Fibroblast of the aortic adventitia (primary cell): ENCODE measurements around the gene SRCAP. TPM values are rescaled to one million over a fixed set of nuclear protein-coding genes. Genes with fewer than 3 reads are reported as not detected.

Experiments
- DNase-seq: peaks from one replicate; pipeline ENCODE4 v3.0.0-alpha.2; 2010; ENCODE audit warnings: low read depth
- H3K4me3 ChIP-seq: 2 replicates; pipeline ENCODE4 v1.5.1; 2011; ENCODE audit warnings: low read depth, mild to moderate bottlenecking, control low read depth, low read length, moderate library complexity
- CTCF ChIP-seq: IDR thresholded peaks from 2 replicates; pipeline ENCODE4 v1.5.1; 2011; ENCODE audit warnings: mild to moderate bottlenecking, low read length, control low read depth, inconsistent platforms; ENCODE audit not compliant: insufficient read depth
- total RNA-seq: library from RNA; depleted of rRNA; stranded (reverse); fragments of >200 nt; gene quantifications from 2 replicates; pipeline ENCODE4 v1.2.3, GENCODE V29; 2012; ENCODE audit warnings: low replicate concordance

Gene SRCAP
- total RNA-seq, 1 donor: 21.9 TPM

DNA sequence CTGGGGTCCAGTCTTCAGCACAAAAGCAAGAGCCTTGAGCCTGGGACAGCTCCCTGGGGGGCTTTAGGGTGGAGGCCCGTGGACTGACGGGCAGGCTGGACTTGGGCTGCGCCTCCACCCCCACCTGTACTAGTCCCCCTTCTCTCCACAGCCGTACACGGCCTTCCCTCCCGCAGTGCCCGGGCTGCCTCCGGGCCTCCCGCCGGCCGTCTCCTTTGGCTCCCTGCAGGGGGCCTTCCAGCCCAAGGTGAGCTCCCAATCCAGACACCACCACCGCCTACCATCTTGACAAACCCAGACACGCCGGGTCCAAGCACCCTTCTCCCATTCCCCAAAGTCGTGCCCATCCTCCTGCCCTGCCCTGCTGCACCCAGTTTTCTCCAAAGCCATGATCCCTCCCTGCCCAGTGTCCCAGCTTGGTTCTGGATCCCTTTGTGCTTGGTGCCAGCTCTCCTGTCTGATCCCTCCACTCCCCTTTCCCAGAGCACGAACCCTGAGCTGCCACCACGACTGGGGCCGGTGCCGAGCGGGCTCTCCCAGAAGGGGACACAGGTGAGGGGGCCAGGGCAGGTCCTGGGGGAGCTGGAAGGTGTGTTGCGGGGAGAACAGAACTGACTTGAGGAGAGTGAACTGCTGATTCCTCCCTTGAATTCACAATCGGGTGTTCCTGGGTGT is 33.7 kb upstream of the SRCAP start:
- H3K4me3 ChIP-seq: no peak overlapping the region
- no peak for DNase-seq
- no peak for TF ChIP-seq CTCF

DNA sequence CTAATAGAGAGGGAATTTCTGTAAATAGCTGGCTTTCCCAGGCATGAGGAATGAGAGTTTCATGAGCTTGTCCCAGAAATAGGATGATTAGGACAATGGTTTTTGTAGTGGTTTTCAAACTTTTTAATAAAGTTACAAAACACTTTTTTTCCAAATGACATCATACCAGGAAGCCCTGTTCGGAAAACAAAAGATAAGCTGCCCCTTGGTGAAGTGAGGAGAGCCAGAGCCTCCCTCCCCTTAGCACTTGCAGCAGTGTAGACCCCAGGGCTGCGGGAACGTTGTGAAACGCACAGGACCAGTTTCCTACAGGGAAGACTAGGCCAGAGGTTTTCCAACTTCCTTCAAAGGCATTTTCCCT is 33.2 kb upstream of the SRCAP start:
- no peak overlapping the region for H3K4me3 ChIP-seq
- no peak for TF ChIP-seq CTCF
- no peak for DNase-seq

DNA sequence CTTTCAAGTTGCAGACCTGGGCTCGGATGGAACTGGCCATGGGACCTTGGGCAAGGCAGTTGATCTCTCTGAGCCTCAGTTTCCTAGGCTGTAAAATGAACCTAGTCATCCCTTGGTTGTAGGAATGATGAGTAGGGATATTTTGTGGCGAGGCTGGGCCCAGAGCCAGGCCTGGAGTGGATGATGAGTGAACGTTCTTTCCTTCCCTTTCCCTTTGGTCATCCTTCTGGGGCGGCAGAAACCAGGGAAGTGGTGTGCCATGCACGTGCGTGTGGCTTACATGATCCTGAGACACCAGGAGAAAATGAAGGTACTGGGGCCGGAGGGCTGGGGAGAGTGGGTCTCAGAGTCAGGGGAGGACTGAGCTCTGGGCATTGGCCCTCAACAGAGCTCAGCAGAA is 32.3 kb upstream of the SRCAP start:
- no peak for TF ChIP-seq CTCF
- DNase-seq: no peak
- H3K4me3 ChIP-seq: no peak overlapping the region

- no peak for DNase-seq
- no peak overlapping the region for H3K4me3 ChIP-seq
- no peak for TF ChIP-seq CTCF
These were observed 31.5 kb upstream of the SRCAP start for GRCh38 chr16:30667361-30667905.

DNA sequence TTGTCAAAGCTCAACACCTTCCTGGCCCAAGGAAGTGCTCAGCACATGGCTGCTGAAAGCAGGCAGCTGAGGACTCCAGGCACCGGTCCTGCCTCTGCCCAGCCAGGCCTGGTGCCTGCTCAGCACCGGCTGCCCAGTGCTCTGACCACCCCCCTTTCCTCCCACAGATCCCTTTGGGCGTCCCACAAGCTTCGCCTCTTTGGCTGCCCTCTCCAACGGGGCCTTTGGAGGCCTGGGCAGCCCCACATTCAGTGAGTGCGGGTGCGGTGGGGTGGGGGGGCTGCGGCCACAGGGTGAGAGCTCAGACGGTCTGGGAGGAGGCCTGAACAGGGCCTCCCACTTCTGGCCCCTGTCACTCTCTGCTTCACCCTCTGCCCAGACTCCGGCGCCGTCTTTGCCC is 30.6 kb upstream of the SRCAP start:
- no peak for TF ChIP-seq CTCF
- no peak for DNase-seq

DNA sequence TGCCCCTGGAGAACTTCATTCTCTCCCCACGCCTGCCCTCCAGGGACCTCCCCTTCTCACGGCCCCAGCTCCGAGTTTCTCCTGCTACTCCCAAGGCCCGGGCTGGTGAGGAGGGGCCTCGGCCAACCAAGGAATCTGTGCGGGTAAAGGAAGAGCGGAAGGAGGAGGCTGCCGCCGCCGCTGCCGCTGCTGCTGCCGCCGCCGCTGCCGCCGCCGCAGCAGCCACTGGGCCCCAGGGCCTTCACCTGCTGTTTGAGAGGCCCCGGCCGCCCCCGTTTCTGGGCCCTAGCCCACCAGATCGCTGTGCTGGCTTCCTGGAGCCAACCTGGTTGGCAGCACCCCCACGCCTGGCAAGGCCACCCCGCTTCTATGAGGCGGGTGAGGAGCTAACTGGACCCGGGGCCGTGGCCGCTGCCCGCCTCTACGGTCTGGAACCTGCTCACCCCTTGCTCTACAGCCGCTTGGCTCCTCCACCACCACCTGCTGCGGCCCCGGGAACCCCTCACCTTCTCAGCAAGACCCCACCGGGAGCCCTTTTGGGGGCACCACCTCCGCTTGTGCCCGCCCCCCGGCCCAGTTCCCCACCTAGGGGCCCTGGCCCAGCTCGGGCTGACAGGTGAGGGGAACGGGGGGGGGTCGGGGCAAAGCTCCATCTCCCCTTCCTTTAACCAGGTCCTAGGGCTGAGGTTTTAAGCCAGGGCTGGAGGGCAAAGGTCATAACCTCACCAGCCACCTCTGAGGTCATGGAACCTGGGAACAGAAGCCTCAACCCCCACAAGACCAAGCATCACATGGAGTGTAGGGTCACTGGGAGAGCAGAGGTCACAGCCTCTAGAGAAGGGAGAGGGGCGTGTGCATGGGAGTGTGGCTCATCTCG is 29.7 kb upstream of the SRCAP start:
- TF ChIP-seq CTCF: no peak
- DNase-seq: no peak
- H3K4me3 ChIP-seq: no peak overlapping the region

More for the DNA sequence above, 30.6 kb upstream of the SRCAP start:
- H3K4me3 ChIP-seq: no peak overlapping the region
